ENCODE measurements around the gene SPACA7.

DNA sequence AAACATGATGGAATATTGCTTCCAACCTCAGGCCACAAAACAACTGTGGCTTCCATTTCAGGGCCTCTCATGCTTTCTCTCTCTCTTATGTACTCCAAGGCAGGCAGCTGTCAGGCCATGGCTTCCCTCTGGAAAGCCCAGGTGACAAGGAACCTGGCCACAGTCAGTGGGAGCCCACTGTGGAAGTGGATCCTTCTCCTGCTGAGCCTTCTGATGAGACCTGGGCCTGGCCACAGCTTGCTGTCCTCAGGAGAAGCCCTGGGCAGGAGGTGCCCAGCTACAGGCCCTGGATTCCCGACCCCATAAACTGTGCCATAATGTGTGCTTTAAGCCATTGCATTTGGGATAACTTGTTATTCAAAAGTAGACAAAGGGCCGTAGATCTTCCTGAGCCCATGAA is 71.2 kb downstream of the SPACA7 start:
- no peak for TF ChIP-seq CTCF (IDR thresholded peaks at IDR 0.05)
- TF ChIP-seq POLR2A (IDR thresholded peaks at IDR 0.05), result no peak
